ENCODE measurements around the gene PTGER4. TPM values are rescaled to one million over a fixed set of nuclear protein-coding genes. Genes with fewer than 3 reads are reported as not detected.

Gene PTGER4
- total RNA-seq, 2 donors from 2014 or later, result 144 to 154 TPM

DNA sequence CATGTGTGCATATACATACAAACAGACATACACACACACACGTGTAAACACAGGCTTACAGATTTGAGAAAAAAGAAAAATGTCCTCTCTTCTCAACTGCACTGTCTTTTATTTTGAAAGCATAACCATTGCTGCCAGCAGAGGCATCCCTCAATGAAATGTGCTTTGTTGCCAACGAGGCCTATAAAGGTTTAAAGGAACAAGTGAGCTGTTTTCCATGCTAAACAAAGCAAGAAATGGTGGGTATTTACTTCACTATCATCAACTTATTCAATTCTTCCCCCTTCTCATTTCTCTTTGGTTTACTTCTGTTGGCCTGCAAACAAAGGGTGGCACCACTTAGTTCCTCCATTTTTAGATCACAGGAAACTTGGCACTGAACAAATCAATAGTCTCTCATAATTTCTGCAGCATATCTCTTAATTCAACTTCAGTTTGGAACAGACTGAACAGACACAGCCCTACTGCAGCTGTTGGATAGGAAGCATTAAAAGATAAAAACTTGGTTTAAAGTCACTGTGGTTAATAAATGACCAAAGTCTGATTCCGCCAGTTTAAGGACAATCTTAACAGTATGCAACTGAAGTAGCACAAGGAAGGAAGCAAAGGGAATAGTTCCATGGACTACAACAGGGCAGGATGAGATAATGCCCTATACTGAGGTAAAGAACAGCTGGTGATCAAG, 54.3 kb downstream of the PTGER4 start:
- Mint-ChIP-seq H3K36me3 (peaks cover 12% of the 10 kb centered on the region), H3K27me3 (no peaks in the 10 kb centered on the region), H3K9me3 (no peaks in the 10 kb centered on the region), H3K4me3 (no peak overlapping the region), H3K27ac (peak overlapping the region in 1 of 2 donors; percentile 18), H3K4me1 (ENCODE audit: low read depth in 2 of 2) (peaks cover 24 to 35% of the 10 kb centered on the region in 2 donors)
- no peak for DNase-seq (ENCODE audit: low spot score)
- ATAC-seq, result no peak

DNA sequence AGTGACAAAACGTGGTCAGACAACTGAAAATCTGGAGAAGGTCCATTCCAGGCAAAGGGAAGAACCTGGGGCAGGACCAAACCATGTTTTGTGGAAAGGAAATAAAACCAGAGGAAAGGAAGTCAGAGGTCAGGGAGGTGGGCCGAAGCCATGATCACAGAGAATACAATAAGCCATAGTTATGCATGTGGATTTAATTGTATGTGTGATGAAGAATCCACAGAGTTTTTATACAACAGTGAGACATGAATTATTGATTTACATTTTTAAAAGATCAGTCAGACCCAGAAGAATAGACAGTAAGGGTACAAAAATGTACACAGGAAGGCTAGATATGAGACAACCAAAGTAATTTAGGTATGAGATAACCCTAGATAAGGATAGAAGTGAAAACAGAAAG, 55.3 kb downstream of the PTGER4 start:
- Mint-ChIP-seq H3K4me3 (no peak overlapping the region), H3K27me3 (no peaks in the 10 kb centered on the region), H3K4me1 (ENCODE audit: low read depth in 2 of 2) (peaks cover 24 to 35% of the 10 kb centered on the region in 2 donors), H3K27ac (peak overlapping the region; percentile 25 to 28), H3K9me3 (no peaks in the 10 kb centered on the region), H3K36me3 (peaks cover 12% of the 10 kb centered on the region)
- DNase-seq (ENCODE audit: low spot score) (no peak), ATAC-seq (no peak)

DNA sequence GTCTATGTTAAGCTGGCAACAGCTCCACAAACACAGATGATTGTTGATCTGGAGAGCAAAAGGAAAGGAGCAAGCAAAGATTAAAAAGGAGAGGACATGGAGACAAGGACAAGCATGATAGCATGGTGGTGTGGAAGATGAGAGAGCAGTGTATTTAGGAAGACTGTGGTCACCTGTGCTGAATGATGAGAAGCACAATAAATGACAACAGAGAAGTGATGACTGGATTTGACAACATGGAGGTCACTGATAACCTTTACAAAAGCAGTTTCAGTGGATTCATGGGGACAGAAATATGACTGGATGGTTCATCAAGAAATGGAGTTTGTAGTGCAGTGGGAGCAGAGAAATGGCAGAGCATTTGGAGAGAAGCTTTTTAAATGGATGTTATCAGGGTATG, 55.9 kb downstream of the PTGER4 start:
- no peak overlapping the region for H3K4me3 Mint-ChIP-seq

DNA sequence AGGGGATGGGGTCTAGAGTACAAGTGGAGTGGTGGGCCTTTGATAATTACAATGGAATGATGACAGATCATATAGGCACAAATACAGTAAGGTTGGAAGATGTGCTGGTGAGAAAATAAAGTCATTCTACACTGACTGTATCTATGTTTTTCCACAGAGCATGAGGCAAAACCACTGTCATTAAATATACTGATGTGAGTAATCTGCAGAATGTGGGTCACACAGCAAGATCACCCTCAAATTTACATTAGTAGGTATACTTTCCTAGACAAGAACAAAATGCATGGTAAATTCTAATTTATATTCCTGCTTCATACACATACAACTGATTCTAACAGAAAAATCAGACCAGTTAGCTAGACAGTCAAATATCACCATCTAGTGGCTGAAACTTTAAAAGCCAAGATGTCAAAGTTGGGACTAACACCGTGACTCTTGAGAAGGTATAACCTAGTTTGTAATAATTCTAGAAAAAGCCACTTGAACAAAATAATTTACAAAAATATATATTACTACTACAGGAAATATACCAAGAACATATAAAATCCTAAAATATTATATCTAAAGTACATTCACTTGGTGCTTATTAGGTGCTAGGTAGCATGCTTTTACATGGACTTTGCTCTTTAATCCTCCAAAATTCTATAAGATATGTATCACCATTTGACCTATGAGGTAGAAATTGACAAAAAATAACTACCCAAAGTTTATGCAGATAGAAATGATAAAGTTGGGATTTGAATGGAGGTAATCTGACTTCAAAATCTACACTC, 56.6 kb downstream of the PTGER4 start:
- H3K27ac Mint-ChIP-seq, result peak overlapping the region in 1 of 2 donors; percentile 28
- no peak overlapping the region for H3K4me3 Mint-ChIP-seq
- no peaks in the 10 kb centered on the region for H3K27me3 Mint-ChIP-seq
- ATAC-seq (peak; percentile 53 to 57), DNase-seq (ENCODE audit: low spot score) (no peak)
- H3K36me3 Mint-ChIP-seq, result peaks cover 19% of the 10 kb centered on the region
- H3K4me1 Mint-ChIP-seq (ENCODE audit: low read depth in 2 of 2), result peaks cover 20 to 34% of the 10 kb centered on the region in 2 donors
- H3K9me3 Mint-ChIP-seq, result no peaks in the 10 kb centered on the region

More for the DNA sequence above, 55.9 kb downstream of the PTGER4 start:
- peak overlapping the region; percentile 25 to 28 for H3K27ac Mint-ChIP-seq
- H3K27me3 Mint-ChIP-seq, result no peaks in the 10 kb centered on the region
- ATAC-seq (no peak), DNase-seq (ENCODE audit: low spot score) (no peak)
- H3K9me3 Mint-ChIP-seq, result no peaks in the 10 kb centered on the region
- H3K4me1 Mint-ChIP-seq (ENCODE audit: low read depth in 2 of 2), result peaks cover 21 to 35% of the 10 kb centered on the region in 2 donors
- H3K36me3 Mint-ChIP-seq, result peaks cover 14% of the 10 kb centered on the region

DNA sequence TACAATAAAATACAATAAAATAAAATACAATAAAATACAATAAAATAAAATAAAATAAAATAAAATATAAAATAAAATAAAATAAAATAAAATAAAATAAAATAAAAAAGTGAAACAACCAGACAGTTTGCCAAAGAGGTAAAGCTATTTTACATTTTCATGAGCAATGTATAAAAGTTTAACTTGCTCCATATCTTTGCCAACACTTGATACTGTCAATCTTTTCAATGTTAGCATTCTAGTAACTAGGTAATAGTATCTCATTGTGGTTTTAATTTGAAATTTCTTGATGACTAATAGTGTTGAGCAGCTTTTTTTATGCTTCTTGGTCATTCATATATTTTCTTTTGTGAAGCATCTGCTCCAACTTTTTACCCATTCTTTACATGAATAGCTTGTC, 58.8 kb downstream of the PTGER4 start:
- Mint-ChIP-seq H3K4me3 (no peak overlapping the region), H3K27me3 (no peaks in the 10 kb centered on the region), H3K36me3 (peaks cover 16% of the 10 kb centered on the region), H3K9me3 (no peaks in the 10 kb centered on the region), H3K27ac (no peak overlapping the region), H3K4me1 (ENCODE audit: low read depth in 2 of 2) (peaks cover 25 to 30% of the 10 kb centered on the region in 2 donors)
- no peak for DNase-seq (ENCODE audit: low spot score)
- no peak for ATAC-seq

Other genes with a start within 250 kb of the PTGER4 start
- gene TTC33, start 76.0 kb downstream of the PTGER4 start, total RNA-seq, result 10 to 100 TPM; 13.5 to 16.9 TPM
- 10 to 100 TPM; 92.3 to 94.9 TPM for gene PRKAA1, start 118.5 kb downstream of the PTGER4 start, total RNA-seq
- 1,000 to 10,000 TPM in 1 of 2 donors, 100 to 1,000 TPM in 1; 886 to 1,034 TPM for gene RPL37, start 155.3 kb downstream of the PTGER4 start, total RNA-seq
- gene CARD6, start 161.5 kb downstream of the PTGER4 start, total RNA-seq, result 10 to 100 TPM in 1 of 2 donors, 1 to 10 TPM in 1; 3.7 to 11.2 TPM
- gene C7, start 229.6 kb downstream of the PTGER4 start, total RNA-seq, result not detected

All from natural killer cell treated with Interleukin-12 subunit alpha and Interleukin-12 subunit beta and Interleukin-15 and Interleukin-18, amount 100 ng/mL, for 72 hours (primary cell).